ENCODE results near the gene AMBRA1.
A peak's percentile ranks its signal among the peaks of the same experiment; 100 is the strongest.

AMBRA1 gene

DNA sequence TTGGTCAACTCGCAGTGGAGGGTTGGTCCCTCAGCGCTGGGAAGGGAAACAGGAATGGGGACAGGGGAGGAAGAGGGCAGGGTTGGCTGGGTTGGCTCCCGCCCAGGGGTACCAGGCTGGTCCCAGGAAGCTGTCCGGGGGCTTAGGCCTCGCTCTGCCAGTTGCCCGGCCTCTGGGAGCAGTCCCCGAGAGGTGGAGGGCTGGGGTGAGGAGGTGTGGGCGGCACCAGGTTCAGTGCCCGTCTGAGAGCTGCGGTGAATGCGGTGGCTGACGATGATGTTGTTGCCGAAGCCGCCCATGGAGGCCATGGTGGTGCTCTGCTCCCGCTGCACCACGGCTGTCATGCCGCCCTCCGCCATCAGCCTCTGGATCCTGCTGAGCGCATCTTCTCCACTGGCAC is 196.3 kb downstream of the AMBRA1 start:
- DNase-seq (ENCODE audit: low read depth): no peak

GRCh38 chr11:46393759-46394158 is 200.1 kb downstream of the AMBRA1 start:
- no peak for DNase-seq (ENCODE audit: low read depth)

GRCh38 chr11:46393231-46393616 is 200.6 kb downstream of the AMBRA1 start:
- DNase-seq (ENCODE audit: low read depth): no peak

- DNase-seq (ENCODE audit: low read depth): peak; percentile 82
These were observed 201.2 kb downstream of the AMBRA1 start for GRCh38 chr11:46392421-46393230.

GRCh38 chr11:46391578-46392420 is 202.0 kb downstream of the AMBRA1 start, which contains the start of gene CHRM4:
Gene CHRM4, minus strand, starts transcription at chr11:46391776. Its CDS starts 5,219 bp downstream, at chr11:46386557.
- peak; percentile 47 for DNase-seq (ENCODE audit: low read depth)

DNA sequence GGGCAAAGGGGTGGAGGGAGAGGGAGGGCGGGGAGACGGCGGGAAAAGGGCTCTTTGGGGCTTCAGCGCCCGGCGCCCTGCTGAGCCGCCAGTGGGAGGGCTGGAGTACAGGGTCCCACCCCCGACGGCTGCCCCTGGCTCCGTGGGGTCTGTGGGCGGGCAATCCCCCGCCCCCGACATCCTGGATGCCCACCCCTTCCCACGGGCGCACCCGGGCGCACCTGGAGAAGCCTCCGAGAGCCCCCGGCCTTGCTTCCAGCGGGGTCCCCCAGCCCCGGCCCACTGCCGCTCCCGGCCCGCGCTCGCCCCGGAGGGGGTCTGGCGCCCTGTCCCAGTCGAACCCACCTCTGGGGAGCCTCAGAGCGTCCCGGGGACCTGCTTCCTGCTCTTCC is 202.6 kb downstream of the AMBRA1 start:
- DNase-seq (ENCODE audit: low read depth): no peak

DNA sequence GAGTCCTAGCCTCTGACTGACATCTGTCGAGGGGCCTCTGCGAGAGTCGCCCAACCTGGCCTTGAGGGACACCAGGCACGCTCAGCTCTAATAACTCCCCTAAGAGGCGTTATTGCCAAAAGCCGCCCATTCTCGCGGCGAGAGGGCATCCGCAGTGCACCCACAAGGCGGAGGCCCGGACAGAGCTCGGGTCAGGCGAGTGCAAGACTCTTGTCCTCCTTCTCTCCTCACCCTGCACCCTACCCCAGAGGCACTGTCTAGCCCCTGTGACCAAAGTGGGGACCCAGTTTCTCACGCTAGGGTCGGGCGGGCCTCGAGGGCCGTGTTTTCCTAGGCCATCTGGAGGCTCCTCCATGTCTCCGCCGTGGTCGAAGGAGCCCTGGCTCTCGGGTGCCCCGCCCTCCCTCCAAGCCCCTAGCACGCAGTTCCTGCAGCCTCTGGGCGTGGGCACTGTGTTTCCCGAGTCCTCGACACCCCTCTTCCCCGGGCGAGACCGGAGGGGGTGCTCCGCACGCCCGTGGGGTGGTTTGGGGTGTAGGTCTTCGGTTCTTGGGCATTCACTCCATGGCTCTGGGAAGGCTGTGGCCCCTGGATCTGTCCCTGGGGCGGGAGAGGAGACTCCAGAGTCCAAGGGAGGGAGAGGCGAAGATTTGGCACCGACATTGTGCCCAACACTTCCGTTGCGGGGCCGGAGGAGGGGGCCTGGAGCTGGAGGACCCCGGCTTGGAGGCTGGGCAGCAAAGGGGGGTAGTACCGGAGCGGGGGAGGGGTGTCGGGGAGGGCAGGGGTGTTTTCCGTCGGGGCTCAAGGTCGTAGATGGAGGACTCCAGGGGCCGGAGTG is 203.3 kb downstream of the AMBRA1 start:
- DNase-seq (ENCODE audit: low read depth): no peak

- DNase-seq (ENCODE audit: low read depth): peak; percentile 68
These were observed 204.1 kb downstream of the AMBRA1 start for GRCh38 chr11:46389450-46390330.

- DNase-seq (ENCODE audit: low read depth): no peak
These were observed 205.0 kb downstream of the AMBRA1 start for GRCh38 chr11:46388619-46389449.

DNA sequence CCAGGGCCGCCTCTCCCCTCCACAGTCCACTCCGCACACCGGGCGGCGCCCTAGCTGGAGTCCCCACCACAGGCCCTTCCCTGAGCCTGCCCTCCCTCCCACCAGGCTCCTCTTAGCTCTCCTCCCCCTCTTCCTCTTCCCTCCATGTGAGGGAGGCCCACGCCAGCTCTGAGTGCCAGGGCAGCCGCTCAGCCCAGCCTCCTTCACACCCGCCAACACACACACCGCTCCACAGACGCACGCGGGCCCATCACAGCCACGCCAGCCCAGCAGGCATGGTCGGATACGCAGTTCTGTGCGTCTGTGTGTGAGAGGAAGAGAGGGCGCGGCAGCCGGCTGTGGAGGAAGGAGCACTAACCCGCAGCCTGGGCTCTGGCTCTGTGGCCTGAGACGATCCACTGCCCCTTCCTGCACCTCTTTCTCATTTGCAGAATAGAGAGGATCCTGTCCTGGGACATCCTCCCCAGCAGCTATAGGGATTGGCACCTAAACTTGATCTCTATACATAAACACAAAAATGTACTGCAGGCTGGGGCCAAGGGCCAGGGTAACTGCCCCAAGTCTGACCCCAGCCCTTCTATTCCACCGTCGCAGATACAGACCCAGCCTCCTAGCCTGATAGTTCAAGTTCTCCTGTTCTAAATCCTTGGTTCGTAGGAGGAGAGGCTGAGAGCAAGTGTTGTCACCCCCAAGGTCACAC is 205.8 kb downstream of the AMBRA1 start:
- DNase-seq (ENCODE audit: low read depth): no peak

DNA sequence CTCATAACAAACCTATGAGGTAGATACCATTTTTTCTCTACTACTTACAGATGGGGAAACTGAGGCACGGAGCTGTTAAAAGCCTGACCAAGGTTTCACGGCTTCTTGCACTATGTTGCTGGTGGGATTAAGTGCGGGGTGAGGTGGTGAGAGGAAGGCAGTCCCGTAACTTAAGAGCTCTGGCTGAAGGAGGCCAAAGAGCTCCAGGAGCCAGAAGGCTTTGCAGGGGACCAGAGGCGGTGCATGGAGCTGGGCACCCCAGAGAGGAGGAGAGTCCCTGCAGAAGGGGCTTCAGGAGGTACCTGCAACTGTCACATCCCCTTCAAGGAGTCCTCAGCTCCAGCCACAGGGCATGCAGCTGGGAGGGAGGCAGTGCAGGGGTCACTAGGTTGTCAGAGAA is 206.4 kb downstream of the AMBRA1 start:
- no peak for DNase-seq (ENCODE audit: low read depth)

GRCh38 chr11:46386674-46387073 is 207.1 kb downstream of the AMBRA1 start:
- no peak for DNase-seq (ENCODE audit: low read depth)

GRCh38 chr11:46386005-46386578 is 207.7 kb downstream of the AMBRA1 start:
- DNase-seq (ENCODE audit: low read depth): no peak

GRCh38 chr11:46385169-46386004 is 208.4 kb downstream of the AMBRA1 start:
- no peak for DNase-seq (ENCODE audit: low read depth)

DNA sequence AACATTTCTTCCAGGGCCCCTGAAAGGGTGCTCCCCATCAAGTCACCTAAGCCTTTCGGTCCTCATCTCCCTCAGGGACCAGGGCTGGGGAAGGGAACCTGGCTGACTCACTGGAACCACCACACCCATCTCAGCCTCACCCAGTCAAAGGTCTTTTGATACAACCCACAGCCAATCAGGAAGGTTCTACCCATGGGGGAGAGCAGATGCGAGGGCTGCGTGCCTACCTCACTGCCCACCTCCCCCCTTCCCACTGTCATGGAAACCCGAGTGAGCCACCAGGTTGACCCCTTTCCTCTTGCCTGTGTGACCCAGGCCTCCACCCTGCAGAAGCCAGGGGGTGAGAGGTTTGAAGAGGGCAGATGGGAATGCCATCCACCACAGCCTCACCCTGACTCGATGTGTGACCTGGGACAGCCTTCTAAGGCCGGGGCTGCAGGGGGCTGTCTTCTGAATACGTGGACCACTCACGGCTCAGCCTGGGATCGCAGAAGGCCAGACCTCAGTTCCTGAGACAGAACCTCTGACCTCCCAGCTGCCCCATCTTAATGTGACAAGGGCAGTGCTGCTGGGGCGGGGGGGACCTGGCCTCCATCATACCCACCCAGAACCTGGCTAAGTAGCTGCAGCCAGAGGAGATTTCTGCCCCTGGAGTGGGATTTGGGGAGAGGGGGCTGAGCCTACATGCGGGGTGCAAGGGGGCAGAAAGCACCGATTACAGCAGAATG is 209.7 kb downstream of the AMBRA1 start:
- DNase-seq (ENCODE audit: low read depth): no peak

DNA sequence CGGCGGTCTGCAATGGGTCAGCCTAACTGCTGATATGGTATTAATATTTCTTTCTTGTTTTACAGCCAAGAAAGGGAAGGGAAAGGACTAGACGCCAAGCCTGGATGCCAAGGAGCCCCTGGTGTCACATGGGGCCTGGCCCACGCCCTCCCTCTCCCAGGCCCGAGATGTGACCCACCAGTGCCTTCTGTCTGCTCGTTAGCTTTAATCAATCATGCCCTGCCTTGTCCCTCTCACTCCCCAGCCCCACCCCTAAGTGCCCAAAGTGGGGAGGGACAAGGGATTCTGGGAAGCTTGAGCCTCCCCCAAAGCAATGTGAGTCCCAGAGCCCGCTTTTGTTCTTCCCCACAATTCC is 210.4 kb downstream of the AMBRA1 start:
- no peak for DNase-seq (ENCODE audit: low read depth)

DNA sequence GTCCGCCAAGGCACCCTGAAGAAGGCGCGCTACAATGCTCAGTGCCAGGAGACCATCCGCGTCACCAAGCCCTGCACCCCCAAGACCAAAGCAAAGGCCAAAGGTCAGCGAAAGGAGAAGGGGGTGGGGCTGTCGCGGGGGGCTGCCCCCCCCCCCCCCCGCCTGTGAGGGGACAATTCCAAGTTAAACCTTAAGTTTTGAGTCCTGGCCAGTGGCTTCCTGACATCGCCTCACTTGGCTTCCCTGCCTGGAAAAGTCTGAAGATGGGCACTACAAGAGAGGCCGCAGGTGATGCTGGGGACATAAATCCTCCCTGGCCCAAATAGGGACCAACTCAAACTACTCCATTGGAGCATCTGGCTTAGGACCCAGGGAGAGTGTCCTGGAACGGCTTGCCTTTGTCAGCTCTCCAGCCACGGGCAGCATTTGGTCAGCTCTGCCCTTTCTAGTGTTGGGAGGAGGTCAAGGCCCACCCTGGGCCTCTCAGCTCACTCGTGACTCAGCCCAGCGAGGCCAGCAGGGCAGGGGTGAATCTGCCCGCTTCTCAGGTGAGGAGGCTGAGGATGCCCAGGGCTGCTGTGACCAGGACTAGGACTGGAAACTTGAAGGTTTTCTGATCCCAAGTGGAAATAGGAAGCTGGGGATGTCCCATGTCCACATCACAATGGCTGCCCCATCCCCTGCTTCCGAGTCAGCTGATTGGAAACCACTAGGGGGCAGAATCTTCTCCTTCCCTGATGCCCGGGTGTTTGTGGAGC is 211.0 kb downstream of the AMBRA1 start:
- peak; percentile 53 for DNase-seq (ENCODE audit: low read depth)

Measured in iris pigment epithelial cell (primary cell).